Sciatic nerve (tissue), 2 donors: ENCODE measurements around the gene SDK2. TPM values are rescaled to one million over a fixed set of nuclear protein-coding genes. Genes with fewer than 3 reads are reported as not detected.

Source experiments
- ATAC-seq: fragments of 200-7000 bp; cut with Tn5 transposase; one replicate; pipeline ENCODE4 v1.9.1; 2020; ENCODE audit warnings: mild to moderate bottlenecking, moderate library complexity
- DNase-seq: peaks from one replicate; pipeline ENCODE4 v3.0.0-alpha.2; 2020; ENCODE audit warnings: low spot score
- intact Hi-C: fragments of 100-400 bp; cut with DNase I; formaldehyde crosslinking; loops from one replicate; pipeline ENCODE4 v1.14.2; 2022
- total RNA-seq: library from RNA; stranded (reverse); fragmentation: NEBNext Ultra II Directional; extraction: Animal tissue kit (Norgen Biotek cat#: 25700); gene quantifications from one replicate; pipeline ENCODE4 v1.2.1, GENCODE V29; 2021
- donor health status: DM: no; HTN: no; CAD: no.
- donor health status: DM: no; HTN: no; CAD: no.

The SDK2 gene, protein sequence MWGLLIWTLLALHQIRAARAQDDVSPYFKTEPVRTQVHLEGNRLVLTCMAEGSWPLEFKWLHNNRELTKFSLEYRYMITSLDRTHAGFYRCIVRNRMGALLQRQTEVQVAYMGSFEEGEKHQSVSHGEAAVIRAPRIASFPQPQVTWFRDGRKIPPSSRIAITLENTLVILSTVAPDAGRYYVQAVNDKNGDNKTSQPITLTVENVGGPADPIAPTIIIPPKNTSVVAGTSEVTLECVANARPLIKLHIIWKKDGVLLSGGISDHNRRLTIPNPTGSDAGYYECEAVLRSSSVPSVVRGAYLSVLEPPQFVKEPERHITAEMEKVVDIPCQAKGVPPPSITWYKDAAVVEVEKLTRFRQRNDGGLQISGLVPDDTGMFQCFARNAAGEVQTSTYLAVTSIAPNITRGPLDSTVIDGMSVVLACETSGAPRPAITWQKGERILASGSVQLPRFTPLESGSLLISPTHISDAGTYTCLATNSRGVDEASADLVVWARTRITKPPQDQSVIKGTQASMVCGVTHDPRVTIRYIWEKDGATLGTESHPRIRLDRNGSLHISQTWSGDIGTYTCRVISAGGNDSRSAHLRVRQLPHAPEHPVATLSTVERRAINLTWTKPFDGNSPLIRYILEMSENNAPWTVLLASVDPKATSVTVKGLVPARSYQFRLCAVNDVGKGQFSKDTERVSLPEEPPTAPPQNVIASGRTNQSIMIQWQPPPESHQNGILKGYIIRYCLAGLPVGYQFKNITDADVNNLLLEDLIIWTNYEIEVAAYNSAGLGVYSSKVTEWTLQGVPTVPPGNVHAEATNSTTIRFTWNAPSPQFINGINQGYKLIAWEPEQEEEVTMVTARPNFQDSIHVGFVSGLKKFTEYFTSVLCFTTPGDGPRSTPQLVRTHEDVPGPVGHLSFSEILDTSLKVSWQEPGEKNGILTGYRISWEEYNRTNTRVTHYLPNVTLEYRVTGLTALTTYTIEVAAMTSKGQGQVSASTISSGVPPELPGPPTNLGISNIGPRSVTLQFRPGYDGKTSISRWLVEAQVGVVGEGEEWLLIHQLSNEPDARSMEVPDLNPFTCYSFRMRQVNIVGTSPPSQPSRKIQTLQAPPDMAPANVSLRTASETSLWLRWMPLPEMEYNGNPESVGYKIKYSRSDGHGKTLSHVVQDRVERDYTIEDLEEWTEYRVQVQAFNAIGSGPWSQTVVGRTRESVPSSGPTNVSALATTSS (N-terminal part only)
- total RNA-seq = 10.8 TPM

DNA sequence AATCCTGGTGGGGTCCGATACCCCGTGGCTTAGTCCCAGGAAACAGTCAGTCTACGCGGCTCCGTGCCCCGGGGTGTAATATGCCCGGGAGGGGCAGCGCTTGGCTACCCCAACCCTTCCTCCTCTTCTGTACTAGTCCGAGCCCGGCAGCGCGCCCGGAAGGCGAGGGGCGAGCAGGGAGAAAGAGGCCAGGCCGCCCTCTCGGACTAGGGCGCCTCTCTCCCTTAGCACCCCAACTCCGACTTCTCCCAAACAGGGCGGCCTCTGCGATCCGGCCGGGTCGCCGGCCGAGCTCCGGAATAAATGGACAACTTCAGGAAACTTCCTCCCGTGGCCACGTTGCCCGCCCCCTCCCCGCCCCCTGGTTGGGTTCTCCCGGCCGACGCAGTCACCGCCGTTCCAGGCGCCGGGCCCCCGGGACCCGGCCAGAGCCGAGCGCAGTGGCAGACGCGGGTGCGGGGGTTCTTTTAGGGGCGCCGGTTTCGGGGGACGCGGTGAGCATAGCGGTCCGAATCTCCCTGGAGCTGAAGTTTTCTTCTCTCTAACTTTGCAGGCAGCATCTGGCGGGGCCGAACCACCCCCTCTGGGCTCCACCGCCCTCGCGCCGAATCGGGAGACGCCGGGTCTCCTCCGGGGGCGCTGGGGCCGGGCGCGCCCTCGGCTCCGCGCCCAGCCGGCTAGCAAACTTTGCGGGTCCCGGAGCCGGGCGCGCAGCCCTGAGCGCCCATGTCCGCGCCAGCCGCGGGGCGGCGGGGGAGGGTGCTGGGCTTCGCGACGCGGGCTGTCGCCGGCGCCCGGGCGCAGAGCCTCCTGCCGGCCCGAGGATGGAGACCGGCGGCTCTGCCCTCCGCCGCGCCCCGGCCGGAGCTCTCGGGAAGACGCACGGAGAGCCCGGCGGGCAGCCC lies at the start of gene SDK2:
Gene SDK2 (minus strand): TSS at position 301 of the 905 bp plus-strand sequence. CDS start 357 bp downstream, outside the sequence.
- DNase-seq = no peak
- intact Hi-C loops = no loop called here

GRCh38 chr17:73693071-73693470 lies 48.8 kb upstream of the SDK2 start:
- ATAC-seq (no peak), DNase-seq (no peak)
- intact Hi-C loops = no loop called here

More for the DNA sequence above, at the start of gene SDK2:
- ATAC-seq = peak; percentile 30

DNA sequence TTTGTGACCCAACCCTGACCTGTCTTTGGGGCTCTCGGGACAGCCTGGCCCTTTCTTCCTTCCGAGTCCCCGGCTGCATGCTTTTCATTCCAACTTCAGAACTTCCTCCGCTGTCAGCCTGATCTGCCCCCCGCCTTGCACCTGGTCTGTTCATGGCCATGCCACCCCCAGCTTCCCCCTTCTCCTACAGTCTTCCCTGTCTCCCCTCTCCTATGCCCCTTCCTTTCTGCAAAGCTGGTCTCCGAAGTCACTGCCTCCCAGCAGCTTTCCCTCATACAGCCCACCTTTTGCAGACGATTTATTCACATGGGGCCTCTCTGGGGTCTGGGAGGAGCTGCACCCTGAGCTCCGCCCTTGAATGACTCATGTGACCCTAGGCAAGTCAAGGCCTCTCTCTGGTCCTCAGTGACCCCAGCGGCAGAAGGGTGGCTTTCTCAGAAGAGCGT lies 47.1 kb upstream of the SDK2 start:
- no peak for DNase-seq
- ATAC-seq = no peak

DNA sequence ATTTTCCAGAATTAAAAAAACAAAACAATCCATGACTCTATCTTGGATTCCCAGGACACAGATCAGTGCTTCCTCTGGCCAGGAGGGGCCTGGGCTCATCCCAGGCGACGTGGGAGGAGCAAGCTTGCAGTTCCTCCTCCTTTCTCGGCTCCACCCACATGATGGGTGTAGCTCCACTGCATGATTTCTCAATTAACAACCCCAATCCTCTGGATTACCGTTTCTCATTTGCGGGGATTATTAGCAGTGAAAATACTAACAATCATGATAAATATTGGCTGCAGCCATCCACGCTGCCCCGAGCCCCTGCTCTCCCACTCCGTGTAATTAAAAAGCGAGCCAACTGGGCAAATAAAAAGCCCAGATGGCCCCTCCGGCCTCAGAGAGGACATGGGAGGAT lies 46.4 kb upstream of the SDK2 start:
- intact Hi-C loops = no loop called here
- no peak for DNase-seq
- ATAC-seq = no peak

More for the DNA sequence above, 47.1 kb upstream of the SDK2 start:
- intact Hi-C loops = no loop called here

DNA sequence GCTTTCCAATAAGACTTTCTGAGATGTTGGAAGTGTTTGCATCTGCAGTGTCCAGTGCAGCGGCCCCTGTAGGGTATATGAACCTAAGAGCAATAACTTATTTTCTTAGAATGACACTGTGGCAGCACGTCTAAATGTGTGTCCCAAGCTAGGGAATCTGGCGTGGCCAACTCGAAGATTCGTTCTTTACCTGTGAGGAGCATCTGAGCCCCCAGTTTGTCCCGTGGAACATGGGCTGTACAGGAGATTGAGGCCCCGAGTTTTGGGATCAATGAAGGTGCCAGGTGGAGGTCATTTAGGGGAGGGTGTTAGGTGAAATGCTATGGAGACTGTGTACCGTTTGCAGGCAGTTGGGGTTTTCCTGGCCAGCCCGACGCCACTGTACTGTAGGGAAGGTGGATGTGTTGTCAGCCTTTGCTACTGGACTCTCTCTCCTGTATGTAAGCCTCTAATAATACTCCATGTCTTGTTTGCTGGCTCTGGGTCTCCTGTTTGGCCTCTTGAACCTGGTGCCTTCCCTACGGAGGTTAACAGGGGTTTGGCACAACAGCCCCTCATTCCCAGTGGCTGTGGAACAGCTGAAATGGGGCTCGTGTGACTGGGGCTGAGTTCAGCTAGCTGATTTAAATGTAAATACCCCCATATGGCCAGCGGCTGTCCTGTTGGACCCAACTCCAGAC lies 45.5 kb upstream of the SDK2 start:
- ATAC-seq (no peak), DNase-seq (no peak)
- intact Hi-C loops = no loop called here

DNA sequence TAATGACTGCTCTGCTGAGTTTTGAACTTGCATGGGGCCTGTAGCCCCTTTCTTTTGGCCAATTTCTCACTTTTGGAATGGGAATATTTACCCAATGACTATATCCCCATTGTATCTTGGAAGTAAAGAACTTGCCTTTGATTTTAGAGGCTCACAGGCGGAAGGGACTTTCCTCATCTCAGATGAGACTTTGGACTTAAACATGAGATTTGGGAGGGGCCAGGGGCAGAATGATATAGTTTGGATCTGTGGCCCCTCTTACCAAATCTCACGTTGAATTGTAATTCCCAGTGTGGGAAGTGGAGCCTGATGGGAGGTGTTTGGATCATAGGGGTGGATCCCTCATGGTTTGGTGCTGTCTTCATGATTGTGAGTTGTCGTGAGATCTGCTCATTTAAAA lies 42.7 kb upstream of the SDK2 start:
- intact Hi-C loops = no loop called here
- DNase-seq (no peak), ATAC-seq (no peak)

- intact Hi-C loops = no loop called here
- ATAC-seq (no peak), DNase-seq (no peak)
Measured at GRCh38 chr17:73686126-73686525, 41.9 kb upstream of the SDK2 start.

GRCh38 chr17:73684183-73684582 lies 39.9 kb upstream of the SDK2 start:
- intact Hi-C loops = no loop called here
- no peak for DNase-seq
- ATAC-seq = no peak

- intact Hi-C loops = no loop called here
- DNase-seq (no peak), ATAC-seq (no peak)
Measured at GRCh38 chr17:73683771-73684170, 39.5 kb upstream of the SDK2 start.

DNA sequence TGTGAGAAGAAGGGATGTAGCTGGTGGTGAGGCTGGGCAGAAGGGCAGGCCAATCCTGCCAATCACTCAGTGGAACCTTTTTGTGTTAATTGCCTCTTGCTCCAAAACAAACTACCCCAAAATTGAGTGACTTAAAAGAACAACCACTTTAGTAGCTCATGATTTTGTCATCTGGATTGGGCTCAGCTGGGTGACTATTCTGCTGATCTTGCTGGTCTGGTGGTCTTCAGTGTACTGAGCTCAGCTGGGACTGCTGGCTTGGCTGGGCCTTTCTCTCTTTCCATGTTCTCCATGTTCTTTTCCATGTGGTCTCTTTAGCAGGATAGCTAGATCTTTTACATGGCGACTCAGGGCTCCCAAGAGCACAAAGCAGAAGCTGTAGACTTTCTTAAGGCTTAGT lies 37.7 kb upstream of the SDK2 start:
- no peak for ATAC-seq
- DNase-seq = no peak
- intact Hi-C loops = no loop called here

GRCh38 chr17:73679476-73679875 lies 35.2 kb upstream of the SDK2 start:
- intact Hi-C loops = no loop called here
- DNase-seq = no peak
- ATAC-seq = no peak

- DNase-seq (no peak), ATAC-seq (no peak)
- intact Hi-C loops = no loop called here
Measured at GRCh38 chr17:73678999-73679398, 34.8 kb upstream of the SDK2 start.

DNA sequence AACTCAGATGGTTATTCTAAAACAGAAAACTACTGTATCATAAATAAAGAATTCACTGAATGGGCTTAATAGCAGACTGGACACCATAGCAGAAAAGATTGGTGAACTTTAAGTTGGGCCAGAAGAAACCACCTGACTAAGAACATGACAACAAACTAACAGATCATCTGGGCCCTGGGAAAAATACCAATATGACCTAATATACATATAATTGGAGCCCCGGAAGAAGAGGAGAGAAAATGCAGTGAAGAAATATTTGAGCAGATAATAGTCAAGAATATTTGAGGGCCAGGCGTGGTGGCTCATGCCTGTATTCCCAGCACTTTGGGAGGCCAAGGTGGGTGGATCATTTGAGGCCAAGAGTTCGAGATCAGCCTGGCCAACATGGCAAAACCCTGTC lies 25.5 kb upstream of the SDK2 start:
- intact Hi-C loops = loop anchor here (5.0 kb wide), 1 partner anchor 1907 kb away; no protein-coding TSS in a partner anchor
- ATAC-seq (no peak), DNase-seq (no peak)

- ATAC-seq (no peak), DNase-seq (no peak)
- intact Hi-C loops = loop anchor here (5.0 kb wide), 1 partner anchor 1905 kb away; no protein-coding TSS in a partner anchor
Measured at GRCh38 chr17:73667181-73667959, 23.1 kb upstream of the SDK2 start.

DNA sequence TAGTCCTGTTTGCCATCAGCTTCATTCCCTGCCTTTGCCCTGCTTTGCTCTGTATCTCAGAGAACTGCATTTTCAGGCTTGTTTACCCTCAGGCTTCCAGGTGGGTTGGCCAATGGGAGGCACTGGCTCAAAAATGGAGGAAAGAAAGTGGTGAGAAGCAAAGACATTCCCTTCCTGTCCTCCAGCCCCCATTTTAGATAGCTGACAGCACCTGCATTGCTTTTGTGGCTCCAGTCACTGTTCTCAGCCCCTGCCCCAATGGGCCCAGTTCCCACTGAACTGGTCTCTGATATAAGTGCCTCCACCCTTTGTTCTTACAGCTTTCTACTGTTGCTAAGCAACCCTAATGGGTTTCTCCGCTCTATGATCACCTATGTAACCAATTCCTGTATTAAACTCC lies 19.4 kb upstream of the SDK2 start:
- no peak for DNase-seq
- intact Hi-C loops = no loop called here
- no peak for ATAC-seq

DNA sequence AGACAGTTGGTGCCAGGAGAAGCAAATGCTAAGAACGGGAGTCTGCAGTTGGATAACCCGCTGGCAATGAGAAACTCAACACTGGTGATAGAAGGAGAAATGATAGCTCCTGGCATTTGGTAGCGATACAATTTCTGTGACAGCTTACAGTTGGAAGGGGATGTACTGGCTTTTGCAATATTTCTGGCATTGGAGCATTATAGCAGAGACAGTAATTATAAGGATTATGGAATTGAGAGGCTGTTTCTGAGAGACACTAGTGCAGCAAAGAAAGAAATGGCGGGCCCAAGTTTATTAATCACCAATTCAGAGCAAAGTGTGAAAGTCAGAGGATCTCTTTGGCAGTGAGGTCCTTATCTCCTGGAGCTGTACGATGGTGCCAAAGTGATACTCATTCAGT lies 16.1 kb upstream of the SDK2 start:
- DNase-seq = no peak
- intact Hi-C loops = no loop called here
- no peak for ATAC-seq
